GM12872 (cell line): ENCODE results near the gene RAET1E.

Experiments
- CTCF ChIP-seq: IDR thresholded peaks from 3 replicates; pipeline ENCODE4 v1.5.1; 2011; ENCODE audit warnings: low read depth, mild to moderate bottlenecking, low read length, moderate library complexity; ENCODE audit not compliant: insufficient read depth

Gene RAET1E

GRCh38 chr6:149897855-149898744 is at the start of gene RAET1E:
RAET1E (minus strand) TSS chr6:149898113; CDS start chr6:149890901, 7,212 bp downstream.
- TF ChIP-seq CTCF: no peak

- no peak for TF ChIP-seq CTCF
Observed at GRCh38 chr6:149942461-149942829, 44.5 kb upstream of the RAET1E start.

GRCh38 chr6:149941583-149942460 is 43.9 kb upstream of the RAET1E start, which contains the start of gene ULBP2:
ULBP2 (plus strand) TSS chr6:149942014; CDS start chr6:149942073, 59 bp downstream.
- no peak for TF ChIP-seq CTCF

GRCh38 chr6:149940672-149940982 is 42.7 kb upstream of the RAET1E start:
- TF ChIP-seq CTCF: no peak

GRCh38 chr6:149939909-149940671 is 42.2 kb upstream of the RAET1E start:
- no peak for TF ChIP-seq CTCF

- TF ChIP-seq CTCF: no peak
Observed at GRCh38 chr6:149939356-149939648, 41.4 kb upstream of the RAET1E start.

- no peak for TF ChIP-seq CTCF
Observed at GRCh38 chr6:149938571-149939355, 40.9 kb upstream of the RAET1E start.
